ENCODE data around the gene IQCN.

Gene IQCN

GRCh38 chr19:18274219-18274780 is at the start of gene IQCN:
Gene IQCN, minus strand, starts transcription at chr19:18274452. Its CDS starts 4,974 bp downstream, at chr19:18269478.
- Histone ChIP-seq H3K4me1 (ENCODE audit: control insufficient read depth, insufficient read depth, low read length) (peaks cover 30% of the 10 kb centered on the region), H3K36me3 (ENCODE audit: control insufficient read depth, insufficient read depth, low read length) (peaks cover 12% of the 10 kb centered on the region), H3K9ac (ENCODE audit: low read length) (no peak within 1 kb of the TSS), H3K27ac (ENCODE audit: low read depth, low read length) (peak within 1 kb of the TSS; percentile 88), H3K27me3 (ENCODE audit: control insufficient read depth, insufficient read depth, low read length) (no peaks in the 10 kb centered on the region), H3K4me3 (ENCODE audit: low read length) (peak within 1 kb of the TSS; percentile 4)

DNA sequence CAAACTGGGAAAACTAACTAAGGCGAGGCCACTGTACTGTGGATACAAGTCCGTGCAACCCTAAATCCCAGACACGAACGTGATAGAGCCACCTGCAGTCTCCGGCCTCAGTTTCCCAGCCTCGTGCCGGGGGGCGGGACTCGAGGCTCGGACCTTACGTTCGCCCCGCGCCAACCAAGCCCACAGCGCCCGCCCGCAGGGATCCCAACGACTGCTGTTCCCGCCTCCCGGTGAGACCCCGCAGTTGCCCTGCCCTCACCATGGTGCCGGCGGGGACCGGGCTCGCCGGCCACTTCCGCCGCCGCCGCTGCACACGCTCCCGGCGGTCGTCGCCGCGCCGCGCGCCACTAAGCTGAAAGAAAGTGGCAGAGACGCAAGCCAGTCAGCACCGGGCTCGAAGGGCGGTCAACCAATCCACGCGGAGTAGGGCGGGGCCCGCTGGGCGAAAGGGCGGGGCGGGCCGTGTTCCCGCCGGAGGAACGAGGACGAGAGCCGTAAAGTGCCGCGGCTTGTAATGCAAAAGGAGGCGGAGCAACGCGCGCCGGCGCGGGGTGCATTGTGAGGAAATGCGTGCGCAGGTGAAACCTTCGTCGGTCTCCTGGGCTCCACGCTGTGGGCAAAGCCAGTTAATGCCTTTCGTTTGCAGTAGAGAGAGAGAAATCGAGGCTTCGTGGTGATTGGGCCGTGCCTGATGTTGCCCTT is 48.7 kb upstream of the IQCN start, which contains the start of gene LSM4:
LSM4 (minus strand) TSS at position 318 of the 702 bp plus-strand sequence; CDS start at position 262, 56 bp downstream.
- peak within 1 kb of the TSS; percentile 95 for H3K27ac ChIP-seq (ENCODE audit: low read depth, low read length)
- no peaks in the 10 kb centered on the region for H3K36me3 ChIP-seq (ENCODE audit: control insufficient read depth, insufficient read depth, low read length)
- peaks cover 15% of the 10 kb centered on the region for H3K4me1 ChIP-seq (ENCODE audit: control insufficient read depth, insufficient read depth, low read length)
- H3K27me3 ChIP-seq (ENCODE audit: control insufficient read depth, insufficient read depth, low read length), result no peaks in the 10 kb centered on the region
- peak within 1 kb of the TSS; percentile 79 for H3K9ac ChIP-seq (ENCODE audit: low read length)
- H3K4me3 ChIP-seq (ENCODE audit: low read length), result peak within 1 kb of the TSS; percentile 77

GRCh38 chr19:18322318-18322758 is 48.1 kb upstream of the IQCN start:
- H3K27ac ChIP-seq (ENCODE audit: low read depth, low read length), result peak overlapping the region; percentile 95
- H3K9ac ChIP-seq (ENCODE audit: low read length), result peak overlapping the region; percentile 79
- peaks cover 15% of the 10 kb centered on the region for H3K4me1 ChIP-seq (ENCODE audit: control insufficient read depth, insufficient read depth, low read length)
- H3K36me3 ChIP-seq (ENCODE audit: control insufficient read depth, insufficient read depth, low read length), result no peaks in the 10 kb centered on the region
- H3K4me3 ChIP-seq (ENCODE audit: low read length), result peak overlapping the region; percentile 77
- H3K27me3 ChIP-seq (ENCODE audit: control insufficient read depth, insufficient read depth, low read length), result no peaks in the 10 kb centered on the region

DNA sequence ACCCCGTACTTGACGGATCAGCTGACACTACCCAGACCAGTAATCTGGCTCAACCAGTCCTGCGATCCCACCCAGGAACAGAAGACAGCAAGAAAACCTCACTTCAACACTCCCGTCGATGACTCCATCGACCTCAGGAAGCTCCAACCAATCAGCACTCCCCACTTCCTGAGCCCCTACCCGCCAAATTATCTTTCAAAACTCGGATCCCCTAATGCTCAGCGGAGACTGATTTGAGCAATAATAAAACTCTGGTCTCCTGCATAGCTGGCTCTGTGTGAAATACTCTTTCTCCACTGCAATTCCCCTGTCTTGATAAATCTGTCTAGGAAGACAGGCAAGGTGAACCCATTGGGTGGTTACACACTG is 47.5 kb upstream of the IQCN start:
- Histone ChIP-seq H3K9ac (ENCODE audit: low read length) (peak overlapping the region; percentile 79), H3K27ac (ENCODE audit: low read depth, low read length) (no peak overlapping the region), H3K36me3 (ENCODE audit: control insufficient read depth, insufficient read depth, low read length) (no peaks in the 10 kb centered on the region), H3K4me3 (ENCODE audit: low read length) (peak overlapping the region; percentile 77), H3K4me1 (ENCODE audit: control insufficient read depth, insufficient read depth, low read length) (peaks cover 15% of the 10 kb centered on the region), H3K27me3 (ENCODE audit: control insufficient read depth, insufficient read depth, low read length) (no peaks in the 10 kb centered on the region)

GRCh38 chr19:18320865-18321733 is 46.8 kb upstream of the IQCN start:
- Histone ChIP-seq H3K27ac (ENCODE audit: low read depth, low read length) (no peak overlapping the region), H3K4me1 (ENCODE audit: control insufficient read depth, insufficient read depth, low read length) (peaks cover 15% of the 10 kb centered on the region), H3K27me3 (ENCODE audit: control insufficient read depth, insufficient read depth, low read length) (no peaks in the 10 kb centered on the region), H3K36me3 (ENCODE audit: control insufficient read depth, insufficient read depth, low read length) (no peaks in the 10 kb centered on the region), H3K9ac (ENCODE audit: low read length) (peak overlapping the region; percentile 39), H3K4me3 (ENCODE audit: low read length) (no peak overlapping the region)

- H3K4me3 ChIP-seq (ENCODE audit: low read length), result no peak overlapping the region
- H3K4me1 ChIP-seq (ENCODE audit: control insufficient read depth, insufficient read depth, low read length), result peaks cover 15% of the 10 kb centered on the region
- no peak overlapping the region for H3K27ac ChIP-seq (ENCODE audit: low read depth, low read length)
- H3K9ac ChIP-seq (ENCODE audit: low read length), result no peak overlapping the region
- H3K36me3 ChIP-seq (ENCODE audit: control insufficient read depth, insufficient read depth, low read length), result no peaks in the 10 kb centered on the region
- no peaks in the 10 kb centered on the region for H3K27me3 ChIP-seq (ENCODE audit: control insufficient read depth, insufficient read depth, low read length)
Measured at GRCh38 chr19:18319591-18320135, 45.4 kb upstream of the IQCN start.

GRCh38 chr19:18317961-18318800 is 43.9 kb upstream of the IQCN start:
- H3K9ac ChIP-seq (ENCODE audit: low read length), result no peak overlapping the region
- peaks cover 9% of the 10 kb centered on the region for H3K4me1 ChIP-seq (ENCODE audit: control insufficient read depth, insufficient read depth, low read length)
- H3K36me3 ChIP-seq (ENCODE audit: control insufficient read depth, insufficient read depth, low read length), result peaks cover 2% of the 10 kb centered on the region

DNA sequence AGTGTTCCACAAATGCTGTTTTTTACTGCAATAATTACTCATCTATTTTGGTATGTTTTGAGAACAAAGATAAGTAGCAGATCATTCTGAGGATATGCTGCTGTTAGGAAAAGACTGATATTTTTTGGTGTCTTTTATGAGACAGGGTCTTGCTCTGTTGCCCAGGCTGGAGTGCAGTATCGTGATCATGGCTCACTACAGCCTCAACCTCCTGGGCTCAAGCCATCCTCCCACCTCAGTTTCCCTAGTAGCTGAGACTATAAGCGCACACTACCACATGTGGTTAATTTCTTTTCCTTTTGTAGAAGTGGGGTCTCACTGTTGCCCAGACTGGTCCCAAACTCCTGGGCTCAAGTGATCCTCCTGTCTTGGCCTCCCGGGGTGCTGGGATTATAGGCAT is 39.1 kb upstream of the IQCN start:
- peaks cover 16% of the 10 kb centered on the region for H3K36me3 ChIP-seq (ENCODE audit: control insufficient read depth, insufficient read depth, low read length)
- no peak overlapping the region for H3K4me3 ChIP-seq (ENCODE audit: low read length)
- H3K9ac ChIP-seq (ENCODE audit: low read length), result no peak overlapping the region
- no peak overlapping the region for H3K27ac ChIP-seq (ENCODE audit: low read depth, low read length)
- H3K27me3 ChIP-seq (ENCODE audit: control insufficient read depth, insufficient read depth, low read length), result no peaks in the 10 kb centered on the region
- no peaks in the 10 kb centered on the region for H3K4me1 ChIP-seq (ENCODE audit: control insufficient read depth, insufficient read depth, low read length)

More at GRCh38 chr19:18317961-18318800, 43.9 kb upstream of the IQCN start:
- no peaks in the 10 kb centered on the region for H3K27me3 ChIP-seq (ENCODE audit: control insufficient read depth, insufficient read depth, low read length)
- no peak overlapping the region for H3K4me3 ChIP-seq (ENCODE audit: low read length)
- H3K27ac ChIP-seq (ENCODE audit: low read depth, low read length), result no peak overlapping the region

DNA sequence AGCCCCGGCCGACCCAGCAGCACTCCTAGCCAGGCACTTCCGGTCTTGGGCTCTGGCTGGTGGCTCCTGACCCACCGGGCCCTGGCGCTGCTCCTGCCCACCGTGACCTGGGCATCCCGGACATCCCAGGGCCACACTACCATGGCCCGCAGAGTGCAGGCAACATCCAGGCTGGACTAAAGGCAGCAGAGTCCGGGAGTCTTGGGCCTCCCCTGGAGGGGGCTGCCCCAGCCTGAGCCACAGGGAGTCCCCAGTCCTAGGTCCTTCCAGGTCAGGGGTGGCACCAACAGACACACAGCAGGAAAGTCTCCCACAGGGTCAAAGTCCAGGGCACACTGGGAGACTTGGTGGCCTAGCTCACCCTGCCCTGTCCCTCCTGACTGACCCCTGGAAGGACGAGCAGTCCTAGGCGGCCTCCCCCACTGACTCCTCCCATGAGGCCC is 37.9 kb upstream of the IQCN start:
- Histone ChIP-seq H3K27ac (ENCODE audit: low read depth, low read length) (no peak overlapping the region), H3K4me1 (ENCODE audit: control insufficient read depth, insufficient read depth, low read length) (no peaks in the 10 kb centered on the region), H3K9ac (ENCODE audit: low read length) (no peak overlapping the region), H3K36me3 (ENCODE audit: control insufficient read depth, insufficient read depth, low read length) (peaks cover 16% of the 10 kb centered on the region), H3K4me3 (ENCODE audit: low read length) (no peak overlapping the region), H3K27me3 (ENCODE audit: control insufficient read depth, insufficient read depth, low read length) (no peaks in the 10 kb centered on the region)

GRCh38 chr19:18311502-18312091 is 37.3 kb upstream of the IQCN start:
- H3K9ac ChIP-seq (ENCODE audit: low read length), result no peak overlapping the region
- H3K4me1 ChIP-seq (ENCODE audit: control insufficient read depth, insufficient read depth, low read length), result no peaks in the 10 kb centered on the region
- no peak overlapping the region for H3K4me3 ChIP-seq (ENCODE audit: low read length)
- peaks cover 16% of the 10 kb centered on the region for H3K36me3 ChIP-seq (ENCODE audit: control insufficient read depth, insufficient read depth, low read length)
- H3K27me3 ChIP-seq (ENCODE audit: control insufficient read depth, insufficient read depth, low read length), result no peaks in the 10 kb centered on the region
- H3K27ac ChIP-seq (ENCODE audit: low read depth, low read length), result no peak overlapping the region

DNA sequence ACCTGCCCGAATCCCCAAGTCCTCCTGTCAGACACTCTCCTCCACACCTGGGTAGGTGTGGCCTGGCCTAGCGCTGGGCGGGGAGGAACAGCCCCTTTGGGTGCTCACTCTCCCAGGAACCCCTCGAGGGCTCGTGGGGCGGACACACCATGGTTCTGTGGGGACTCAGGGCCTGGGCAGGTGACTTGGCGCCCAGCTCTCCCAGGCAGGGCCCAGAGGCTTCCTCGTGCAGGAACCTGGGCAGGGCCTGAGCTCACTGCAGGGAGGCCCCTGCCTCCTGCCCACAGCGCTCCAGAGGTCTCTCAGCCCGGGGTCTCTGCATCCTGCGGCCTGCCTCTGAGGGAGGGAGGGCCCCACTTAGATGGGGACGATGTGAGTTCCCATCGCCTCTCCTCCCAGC is 36.7 kb upstream of the IQCN start:
- Histone ChIP-seq H3K27ac (ENCODE audit: low read depth, low read length) (no peak overlapping the region), H3K27me3 (ENCODE audit: control insufficient read depth, insufficient read depth, low read length) (no peaks in the 10 kb centered on the region), H3K4me1 (ENCODE audit: control insufficient read depth, insufficient read depth, low read length) (peaks cover 5% of the 10 kb centered on the region), H3K4me3 (ENCODE audit: low read length) (no peak overlapping the region), H3K36me3 (ENCODE audit: control insufficient read depth, insufficient read depth, low read length) (peaks cover 16% of the 10 kb centered on the region), H3K9ac (ENCODE audit: low read length) (no peak overlapping the region)
